ENCODE data around the gene BHLHE41. TPM values are rescaled to one million over a fixed set of nuclear protein-coding genes. Genes with fewer than 3 reads are reported as not detected.

BHLHE41 gene
- total RNA-seq, 6 donors from 2014 or later = 9.3 to 78.6 (median 35.2) TPM

- Histone ChIP-seq H3K4me1 (peaks cover 20 to 40% (median 29%) of the 10 kb centered on the region in 4 donors), H3K27me3 (peaks cover 0 to 35% (median 22%) of the 10 kb centered on the region in 4 donors), H3K36me3 (no peaks in the 10 kb centered on the region), H3K27ac (no peak overlapping the region), H3K9me3 (no peaks in the 10 kb centered on the region), H3K4me3 (no peak overlapping the region)
- DNase-seq = no peak
- TF ChIP-seq POLR2AphosphoS5 (IDR thresholded peaks at IDR 0.05) (no peak), POLR2A (IDR thresholded peaks at IDR 0.05) (no peak), EP300 (IDR thresholded peaks at IDR 0.05) (no peak), CTCF (IDR thresholded peaks at IDR 0.05) (no peak)
- WGBS, 2 donors = 86 to 89% methylated on average over 4 of the region's 4 CpGs
- ATAC-seq (ENCODE audit: low FRiP score in 2 of 2) = no peak
These were observed 4.1 kb downstream of the BHLHE41 start for GRCh38 chr12:26120561-26121274.

- DNase-seq (no peak), ATAC-seq (ENCODE audit: low FRiP score in 2 of 2) (no peak)
- Histone ChIP-seq H3K27ac (no peak overlapping the region), H3K36me3 (no peaks in the 10 kb centered on the region), H3K9me3 (no peaks in the 10 kb centered on the region), H3K27me3 (peaks cover 0 to 27% (median 15%) of the 10 kb centered on the region in 4 donors), H3K4me1 (peaks cover 16 to 28% (median 21%) of the 10 kb centered on the region in 4 donors), H3K4me3 (no peak overlapping the region)
- TF ChIP-seq CTCF (IDR thresholded peaks at IDR 0.05) (peak in 5 of 6 experiments; percentile 16 to 49 (median 34)), EP300 (IDR thresholded peaks at IDR 0.05) (no peak)
- WGBS, 2 donors = 19 to 44% methylated on average over 2 of the region's 2 CpGs
These were observed 5.3 kb downstream of the BHLHE41 start for GRCh38 chr12:26119391-26119989.

GRCh38 chr12:26118308-26118707, 6.5 kb downstream of the BHLHE41 start:
- Histone ChIP-seq H3K4me1 (peaks cover 21 to 27% (median 24%) of the 10 kb centered on the region in 4 donors), H3K9me3 (no peaks in the 10 kb centered on the region), H3K27me3 (peaks cover 0 to 16% (median 11%) of the 10 kb centered on the region in 4 donors), H3K36me3 (no peaks in the 10 kb centered on the region), H3K4me3 (no peak overlapping the region), H3K27ac (no peak overlapping the region)
- TF ChIP-seq CTCF (IDR thresholded peaks at IDR 0.05) (no peak), POLR2A (IDR thresholded peaks at IDR 0.05) (no peak), EP300 (IDR thresholded peaks at IDR 0.05) (no peak), POLR2AphosphoS5 (IDR thresholded peaks at IDR 0.05) (no peak)
- DNase-seq (no peak), ATAC-seq (ENCODE audit: low FRiP score in 2 of 2) (no peak)
- 65 to 66% methylated on average over 4 of the region's 4 CpGs for WGBS, 2 donors

GRCh38 chr12:26116829-26117715, 7.8 kb downstream of the BHLHE41 start:
- H3K9me3 ChIP-seq = no peaks in the 10 kb centered on the region
- DNase-seq = no peak
- WGBS, 2 donors = 60 to 63% methylated on average over 6 of the region's 6 CpGs
- ATAC-seq (ENCODE audit: low FRiP score in 2 of 2) = no peak
- TF ChIP-seq POLR2A (IDR thresholded peaks at IDR 0.05) (no peak), CTCF (IDR thresholded peaks at IDR 0.05) (no peak), POLR2AphosphoS5 (IDR thresholded peaks at IDR 0.05) (no peak), EP300 (IDR thresholded peaks at IDR 0.05) (no peak)
- H3K4me1 ChIP-seq = peaks cover 17 to 20% (median 20%) of the 10 kb centered on the region in 4 donors
- H3K4me3 ChIP-seq = no peak overlapping the region
- no peaks in the 10 kb centered on the region for H3K36me3 ChIP-seq
- peaks cover 0 to 8% (median 4%) of the 10 kb centered on the region in 4 donors for H3K27me3 ChIP-seq
- H3K27ac ChIP-seq = no peak overlapping the region

All from upper lobe of left lung (tissue), 6 donors.